ENCODE results near the gene LRP1B. TPM values are rescaled to one million over a fixed set of nuclear protein-coding genes. Genes with fewer than 3 reads are reported as not detected.

LRP1B gene
- total RNA-seq, 1 experiment from 2014 or later: not detected

GRCh38 chr2:141806090-141806489 lies 324.7 kb downstream of the LRP1B start:
- DNase-seq: no peak
- no peaks in the 10 kb centered on the region for H3K27me3 ChIP-seq
- H3K36me3 ChIP-seq: no peaks in the 10 kb centered on the region
- H3K4me3 ChIP-seq: no peak overlapping the region
- H3K9me3 ChIP-seq: no peaks in the 10 kb centered on the region; the same call in 1 of the 2 replicates

DNA sequence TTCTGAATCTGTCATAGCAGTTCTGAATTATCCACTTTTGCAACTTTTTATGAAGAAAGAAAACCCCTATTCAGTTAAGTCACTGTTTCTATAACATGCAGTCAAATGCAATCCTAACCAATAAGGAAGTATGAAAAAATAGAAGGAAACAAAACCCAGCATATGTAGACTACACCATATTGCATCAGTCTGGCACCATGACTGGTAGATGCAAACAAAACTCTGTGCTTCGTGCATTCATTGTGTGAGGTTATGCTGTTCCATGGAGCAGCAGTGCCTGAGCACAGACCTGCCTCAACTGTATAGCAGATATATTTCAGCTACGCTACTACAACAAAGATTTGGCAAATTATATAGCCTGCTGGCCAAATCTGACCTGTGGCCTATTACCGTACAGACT lies 325.5 kb downstream of the LRP1B start:
- H3K36me3 ChIP-seq: no peaks in the 10 kb centered on the region
- H3K9me3 ChIP-seq: no peaks in the 10 kb centered on the region; the same call in 1 of the 2 replicates
- DNase-seq: no peak
- no peaks in the 10 kb centered on the region for H3K27me3 ChIP-seq
- no peak overlapping the region for H3K4me3 ChIP-seq

- H3K9me3 ChIP-seq: no peaks in the 10 kb centered on the region
- no peaks in the 10 kb centered on the region for H3K36me3 ChIP-seq
- H3K27me3 ChIP-seq: no peaks in the 10 kb centered on the region
- DNase-seq: no peak
- H3K4me3 ChIP-seq: no peak overlapping the region
Observed at GRCh38 chr2:141796449-141796848, 334.4 kb downstream of the LRP1B start.

DNA sequence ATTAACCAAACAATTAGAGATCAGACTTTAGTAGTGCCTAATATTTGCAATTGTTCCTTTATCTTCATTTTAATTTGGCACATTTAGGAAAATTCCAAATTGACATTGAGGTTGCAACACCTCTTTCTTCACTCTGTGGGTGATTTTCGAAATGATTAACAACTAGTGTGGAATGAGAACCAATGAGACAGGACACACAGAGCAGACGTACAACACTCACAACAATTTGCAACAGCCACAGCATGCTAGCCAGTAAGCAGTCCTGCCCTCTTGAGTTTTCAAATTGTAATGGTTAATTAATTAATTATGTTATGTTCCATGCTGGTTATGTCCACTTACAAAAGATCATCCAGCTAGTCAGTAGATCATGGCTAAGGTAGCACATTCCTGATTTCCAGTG lies 339.3 kb downstream of the LRP1B start:
- H3K9me3 ChIP-seq: no peaks in the 10 kb centered on the region
- no peak overlapping the region for H3K4me3 ChIP-seq
- no peaks in the 10 kb centered on the region for H3K36me3 ChIP-seq
- H3K27me3 ChIP-seq: no peaks in the 10 kb centered on the region
- no peak for DNase-seq

- Histone ChIP-seq H3K27me3 (no peaks in the 10 kb centered on the region), H3K4me3 (no peak overlapping the region), H3K36me3 (no peaks in the 10 kb centered on the region), H3K9me3 (no peaks in the 10 kb centered on the region)
- DNase-seq: no peak
Observed at GRCh38 chr2:141782574-141782973, 348.2 kb downstream of the LRP1B start.

DNA sequence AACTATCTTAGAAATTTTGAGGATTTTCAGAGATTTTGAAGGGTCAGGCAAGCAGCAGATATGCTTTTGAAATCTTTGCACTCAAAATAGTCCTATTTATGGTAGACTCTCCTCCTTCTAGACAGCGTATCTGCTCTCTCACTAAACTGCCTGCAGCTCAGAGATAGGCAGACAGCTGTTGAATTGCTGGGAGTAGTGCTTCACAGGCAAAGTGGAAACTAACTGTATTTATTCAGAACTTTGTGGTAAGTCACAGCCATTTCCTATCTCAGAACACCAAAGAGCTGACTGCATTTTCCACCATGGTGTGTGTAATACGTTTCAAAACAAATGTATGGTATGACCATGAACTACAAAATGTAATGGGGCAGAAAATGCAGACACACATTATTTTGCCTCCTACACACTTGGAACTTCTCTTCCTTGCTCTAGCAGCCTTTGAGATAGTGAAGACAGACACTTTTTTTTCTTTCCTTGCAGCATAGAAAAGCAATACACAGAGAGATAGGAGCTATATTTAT lies 352.4 kb downstream of the LRP1B start:
- no peak for DNase-seq

DNA sequence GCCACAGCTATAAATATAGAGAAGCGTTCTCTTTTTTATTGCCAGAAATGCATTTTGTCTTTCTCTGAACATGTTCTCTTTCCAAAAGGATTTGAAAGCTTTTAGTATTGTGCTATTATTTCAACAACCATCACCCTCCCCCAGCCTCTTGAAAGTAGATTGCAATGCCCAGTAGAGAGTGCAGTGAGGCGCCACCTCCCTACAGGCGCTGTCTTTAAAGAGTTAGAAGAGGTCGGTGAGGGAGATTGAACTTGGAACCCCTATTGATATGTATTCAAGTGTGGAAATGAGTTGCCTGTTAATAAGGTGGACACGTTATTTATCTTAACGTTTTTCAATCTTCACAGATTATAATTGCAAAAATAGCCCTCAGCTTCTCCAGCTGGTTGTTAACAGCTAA lies 360.3 kb downstream of the LRP1B start:
- H3K36me3 ChIP-seq: no peaks in the 10 kb centered on the region
- DNase-seq: no peak
- H3K9me3 ChIP-seq: no peaks in the 10 kb centered on the region
- H3K27me3 ChIP-seq: no peaks in the 10 kb centered on the region
- no peak overlapping the region for H3K4me3 ChIP-seq

More for the DNA sequence above, 352.4 kb downstream of the LRP1B start:
- no peaks in the 10 kb centered on the region for H3K27me3 ChIP-seq
- no peaks in the 10 kb centered on the region for H3K36me3 ChIP-seq
- no peak overlapping the region for H3K4me3 ChIP-seq
- no peaks in the 10 kb centered on the region for H3K9me3 ChIP-seq

GRCh38 chr2:141767691-141768090 lies 363.1 kb downstream of the LRP1B start:
- no peaks in the 10 kb centered on the region for H3K36me3 ChIP-seq
- DNase-seq: no peak

DNA sequence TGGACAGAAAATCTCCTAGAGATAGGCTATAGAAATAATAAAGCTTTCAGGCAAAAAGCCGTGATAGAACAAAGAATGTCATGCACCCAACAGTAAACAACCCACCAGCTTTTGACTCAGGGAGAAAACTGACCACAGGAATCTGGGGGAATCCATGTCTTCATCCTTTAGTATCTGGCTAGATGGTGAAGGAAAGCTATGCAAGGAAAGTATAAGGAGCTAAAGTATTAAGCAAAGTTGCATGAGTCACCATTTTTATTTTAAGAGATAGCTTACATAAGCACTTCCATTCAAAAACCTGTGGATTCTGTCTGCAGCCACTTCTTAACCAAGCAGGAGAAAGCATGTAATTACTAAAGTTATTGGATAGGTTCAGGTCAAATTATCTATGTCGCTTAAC lies 363.8 kb downstream of the LRP1B start:
- Histone ChIP-seq H3K36me3 (no peaks in the 10 kb centered on the region), H3K9me3 (no peaks in the 10 kb centered on the region), H3K4me3 (no peak overlapping the region), H3K27me3 (no peaks in the 10 kb centered on the region)
- peak; percentile 40 for DNase-seq

More at GRCh38 chr2:141767691-141768090, 363.1 kb downstream of the LRP1B start:
- no peaks in the 10 kb centered on the region for H3K9me3 ChIP-seq
- H3K4me3 ChIP-seq: no peak overlapping the region
- H3K27me3 ChIP-seq: no peaks in the 10 kb centered on the region

GRCh38 chr2:141766225-141766624 lies 364.6 kb downstream of the LRP1B start:
- no peak for DNase-seq
- no peaks in the 10 kb centered on the region for H3K36me3 ChIP-seq
- H3K27me3 ChIP-seq: no peaks in the 10 kb centered on the region
- no peak overlapping the region for H3K4me3 ChIP-seq
- H3K9me3 ChIP-seq: no peaks in the 10 kb centered on the region

DNA sequence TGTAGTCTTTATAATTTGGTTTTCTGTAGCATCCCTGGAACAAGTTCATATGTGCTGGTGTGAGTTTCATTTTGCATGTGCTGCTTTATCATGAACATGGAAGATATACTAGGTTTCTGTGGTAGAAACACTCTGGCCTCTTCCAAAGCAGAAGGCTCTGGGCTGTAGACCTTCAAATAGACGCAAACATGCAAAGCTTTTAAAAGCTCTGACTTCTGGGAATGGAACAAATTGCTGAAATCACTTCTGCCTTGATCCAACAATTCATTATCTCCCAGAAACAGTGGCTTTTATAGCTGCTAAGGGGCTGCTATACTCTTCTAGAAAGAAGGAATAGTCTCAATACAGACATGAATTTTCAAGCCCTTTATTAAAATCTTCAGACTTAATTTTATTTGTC lies 382.2 kb downstream of the LRP1B start:
- Histone ChIP-seq H3K36me3 (no peaks in the 10 kb centered on the region), H3K4me3 (no peak overlapping the region), H3K27me3 (no peaks in the 10 kb centered on the region), H3K9me3 (no peaks in the 10 kb centered on the region)
- no peak for DNase-seq

DNA sequence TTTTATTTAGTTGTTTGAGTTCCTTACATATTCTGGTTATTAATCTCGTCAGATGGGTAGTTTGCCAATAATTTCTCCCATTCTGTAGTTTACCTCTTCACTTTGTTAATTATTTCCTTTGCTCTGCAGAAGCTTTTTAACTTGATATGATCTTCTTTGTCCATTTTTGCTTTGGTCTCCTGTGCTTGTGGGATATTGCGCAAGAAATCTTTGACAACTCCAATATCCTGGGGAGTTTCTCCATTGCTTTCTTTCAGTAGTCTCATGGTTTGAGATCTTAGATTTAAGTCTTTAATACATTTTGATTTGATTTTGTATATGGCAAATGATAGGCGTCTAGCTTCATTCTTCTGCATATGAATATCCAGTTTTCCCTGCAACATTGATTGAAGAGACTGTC lies 389.2 kb downstream of the LRP1B start:
- Histone ChIP-seq H3K36me3 (no peaks in the 10 kb centered on the region), H3K9me3 (no peaks in the 10 kb centered on the region), H3K27me3 (no peaks in the 10 kb centered on the region), H3K4me3 (no peak overlapping the region)
- DNase-seq: no peak

GRCh38 chr2:141737492-141738255 lies 393.1 kb downstream of the LRP1B start:
- no peak overlapping the region for H3K4me3 ChIP-seq
- no peak for DNase-seq
- H3K9me3 ChIP-seq: no peaks in the 10 kb centered on the region
- H3K36me3 ChIP-seq: no peaks in the 10 kb centered on the region
- no peaks in the 10 kb centered on the region for H3K27me3 ChIP-seq

DNA sequence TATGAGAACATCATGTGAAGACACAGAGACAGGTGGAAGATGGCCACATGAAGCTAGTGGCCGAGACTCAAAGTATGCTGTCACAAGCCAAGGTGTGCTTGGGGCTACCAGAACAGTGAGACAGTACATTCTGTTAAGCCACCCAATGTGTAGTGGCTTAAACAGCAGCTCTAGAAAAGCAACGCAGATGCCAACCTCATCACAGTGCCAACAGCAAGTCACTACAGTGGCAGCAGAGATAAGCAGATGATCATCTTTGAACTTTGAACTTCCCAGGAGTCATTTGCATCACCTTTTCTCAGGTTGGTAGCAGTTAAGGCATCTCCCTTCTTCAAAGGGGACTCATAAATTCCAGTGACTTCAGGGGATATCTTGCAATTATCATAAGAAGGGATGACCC lies 394.4 kb downstream of the LRP1B start:
- Histone ChIP-seq H3K27me3 (no peaks in the 10 kb centered on the region), H3K36me3 (no peaks in the 10 kb centered on the region), H3K4me3 (no peak overlapping the region), H3K9me3 (no peaks in the 10 kb centered on the region)
- no peak for DNase-seq

- Histone ChIP-seq H3K36me3 (no peaks in the 10 kb centered on the region), H3K27me3 (no peaks in the 10 kb centered on the region), H3K9me3 (no peaks in the 10 kb centered on the region), H3K4me3 (no peak overlapping the region)
- DNase-seq: no peak
Observed at GRCh38 chr2:141728886-141729285, 401.9 kb downstream of the LRP1B start.

GRCh38 chr2:141728142-141728541 lies 402.7 kb downstream of the LRP1B start:
- Histone ChIP-seq H3K36me3 (no peaks in the 10 kb centered on the region), H3K4me3 (no peak overlapping the region)

DNA sequence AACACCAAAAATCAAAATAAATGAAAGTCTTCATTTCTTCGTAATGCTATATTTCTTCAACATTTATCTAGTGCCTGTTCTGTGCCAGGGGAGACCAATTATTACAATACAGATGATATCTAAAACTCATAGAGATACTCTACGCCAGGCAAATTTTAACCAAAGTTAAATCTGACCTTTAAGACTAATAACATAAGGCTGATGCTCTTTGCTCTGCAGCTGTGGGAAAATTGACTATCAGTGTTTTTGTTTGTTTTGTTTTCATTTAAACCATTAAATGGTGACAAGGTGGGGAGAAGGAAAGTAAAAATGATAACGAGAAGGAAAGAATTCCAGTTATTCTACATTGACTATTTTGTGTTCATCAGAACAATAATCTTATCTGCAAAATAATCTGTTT lies 406.4 kb downstream of the LRP1B start:
- H3K36me3 ChIP-seq: no peaks in the 10 kb centered on the region
- H3K9me3 ChIP-seq: no peaks in the 10 kb centered on the region
- DNase-seq: no peak
- no peaks in the 10 kb centered on the region for H3K27me3 ChIP-seq
- no peak overlapping the region for H3K4me3 ChIP-seq

More at GRCh38 chr2:141728142-141728541, 402.7 kb downstream of the LRP1B start:
- no peaks in the 10 kb centered on the region for H3K27me3 ChIP-seq
- H3K9me3 ChIP-seq: no peaks in the 10 kb centered on the region
- no peak for DNase-seq

DNA sequence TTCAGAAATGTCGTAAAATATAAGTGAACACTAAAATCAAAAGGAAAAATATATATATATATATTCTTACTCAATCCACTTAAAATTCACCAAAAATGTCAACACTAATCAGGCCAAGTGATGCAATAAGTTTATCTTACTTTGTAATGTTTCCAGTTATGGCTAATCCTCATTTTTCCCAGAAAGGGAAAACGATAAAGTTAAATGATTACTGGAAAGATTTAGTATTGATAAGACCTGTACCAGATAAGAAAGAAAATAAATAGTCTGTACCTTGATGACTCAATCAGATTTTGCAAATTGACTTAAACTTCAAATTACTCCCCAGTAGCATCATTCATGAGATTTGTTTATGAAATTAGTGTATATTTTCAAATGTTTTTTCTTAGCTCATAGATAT lies 407.0 kb downstream of the LRP1B start:
- H3K36me3 ChIP-seq: no peaks in the 10 kb centered on the region
- H3K4me3 ChIP-seq: no peak overlapping the region
- no peaks in the 10 kb centered on the region for H3K9me3 ChIP-seq
- no peak for DNase-seq
- no peaks in the 10 kb centered on the region for H3K27me3 ChIP-seq

All from MG63 (cell line).